Limb (tissue), 2 donors: ENCODE measurements around the gene PRKD1.
"Not testable (repeated sequence)": the region's sequence is repeated elsewhere in the genome, so short reads cannot be mapped to it uniquely, and the experiment has no call there.

Source experiments
- DNase-seq, 2 donors: peaks; one replicate each; pipeline ENCODE4 v3.0.0-alpha.2; 2016; ENCODE audit errors: extremely low spot score in 2 of 2

Gene PRKD1

DNA sequence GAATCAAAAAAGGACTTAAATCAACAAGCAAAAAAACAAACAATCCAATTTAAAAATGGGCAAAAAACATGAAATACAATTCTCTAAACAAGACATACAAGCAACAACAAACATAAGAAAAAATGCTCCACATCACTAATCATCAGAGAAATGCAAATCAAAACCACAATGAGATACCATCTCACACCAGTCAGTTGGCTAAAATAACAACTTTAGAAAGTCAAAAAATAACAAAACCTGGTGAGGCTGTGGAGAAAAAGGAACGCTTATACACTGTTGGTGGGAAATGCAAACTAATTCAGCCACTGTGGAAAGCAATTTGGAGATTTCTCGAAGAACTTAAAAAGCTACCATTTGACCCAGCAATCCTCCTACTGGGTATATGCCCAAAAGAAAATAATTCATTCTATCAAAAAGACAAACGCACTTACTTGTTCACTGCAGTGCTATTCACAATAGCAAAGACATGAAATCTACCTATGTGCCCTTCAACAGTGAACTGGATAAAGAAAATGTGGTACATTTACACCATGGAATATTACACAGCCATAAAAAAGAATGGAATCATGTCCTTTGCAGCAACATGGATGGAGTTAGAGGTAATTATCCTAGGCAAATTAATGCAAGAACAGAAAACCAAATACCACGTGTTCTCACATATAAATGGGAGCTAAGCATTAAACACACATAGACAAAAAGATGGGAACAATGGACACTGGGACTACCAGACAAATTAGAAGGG lies 26.9 kb downstream of the PRKD1 start:
- no peak for DNase-seq

- no peak for DNase-seq
Measured at GRCh38 chr14:29898470-29898869, 29.2 kb downstream of the PRKD1 start.

DNA sequence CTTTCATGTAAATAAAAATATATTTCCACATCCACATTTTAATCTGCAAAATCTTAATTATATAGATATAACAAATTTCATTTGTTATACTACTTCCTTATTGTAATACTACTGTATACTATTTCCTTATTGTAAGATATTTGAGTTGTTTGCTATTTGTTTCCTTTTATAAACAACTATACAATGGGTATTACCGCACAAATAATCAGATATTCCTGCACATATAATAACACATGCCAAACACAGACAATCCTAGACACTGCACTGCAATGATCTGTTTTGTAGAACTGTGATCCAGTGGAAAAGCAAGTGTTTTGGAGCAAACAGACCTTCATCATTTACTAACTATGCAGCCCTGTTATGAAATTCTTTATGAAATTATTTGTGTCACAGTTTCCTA lies 30.5 kb downstream of the PRKD1 start:
- DNase-seq = no peak

GRCh38 chr14:29896354-29896821 lies 31.3 kb downstream of the PRKD1 start:
- no peak for DNase-seq

GRCh38 chr14:29895591-29896083 lies 32.0 kb downstream of the PRKD1 start:
- DNase-seq = no peak

- DNase-seq = no peak
Measured at GRCh38 chr14:29893989-29894388, 33.7 kb downstream of the PRKD1 start.

- no peak for DNase-seq
Measured at GRCh38 chr14:29892327-29892726, 35.3 kb downstream of the PRKD1 start.

- DNase-seq = no peak
Measured at GRCh38 chr14:29885988-29886387, 41.7 kb downstream of the PRKD1 start.

DNA sequence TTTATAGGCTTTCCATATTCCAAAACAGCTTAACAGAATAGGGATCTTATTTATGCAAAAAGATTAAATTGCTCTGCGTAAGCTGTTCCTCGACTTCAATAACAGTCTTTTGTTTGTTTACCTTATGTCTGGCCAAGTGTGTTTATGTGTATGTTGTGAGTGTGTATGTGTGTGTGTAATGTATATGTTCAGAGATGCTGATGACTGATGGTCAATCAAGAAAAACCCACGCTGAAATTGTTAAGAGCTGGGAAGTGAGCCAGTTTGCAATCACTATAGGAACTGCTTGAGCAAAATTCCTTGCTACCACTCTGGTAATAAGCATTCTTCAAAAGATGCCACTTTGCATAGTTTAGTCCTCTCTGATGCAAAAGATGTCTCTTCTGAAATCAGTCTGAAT lies 59.6 kb downstream of the PRKD1 start:
- DNase-seq = no peak

DNA sequence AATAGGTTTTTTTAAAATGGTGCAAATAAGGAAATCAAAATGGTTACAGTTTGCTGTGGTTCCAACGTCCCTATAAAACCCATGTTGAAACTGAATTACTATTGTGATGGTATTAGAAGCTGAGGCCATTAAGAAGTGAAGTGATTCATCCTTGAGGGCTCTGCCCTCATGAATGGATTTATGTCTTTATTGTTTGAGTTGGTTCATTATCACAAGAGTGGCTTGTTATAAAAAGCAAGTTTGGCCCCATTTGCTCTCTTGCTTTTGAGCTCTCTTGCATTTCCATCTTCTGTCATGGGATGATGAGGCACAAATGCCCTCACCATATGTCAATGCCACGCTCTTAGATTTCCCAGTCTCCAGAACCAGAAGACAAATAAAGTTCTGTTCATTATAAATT lies 62.3 kb downstream of the PRKD1 start:
- DNase-seq = no peak

GRCh38 chr14:29861996-29862395 lies 65.7 kb downstream of the PRKD1 start:
- DNase-seq = no peak

DNA sequence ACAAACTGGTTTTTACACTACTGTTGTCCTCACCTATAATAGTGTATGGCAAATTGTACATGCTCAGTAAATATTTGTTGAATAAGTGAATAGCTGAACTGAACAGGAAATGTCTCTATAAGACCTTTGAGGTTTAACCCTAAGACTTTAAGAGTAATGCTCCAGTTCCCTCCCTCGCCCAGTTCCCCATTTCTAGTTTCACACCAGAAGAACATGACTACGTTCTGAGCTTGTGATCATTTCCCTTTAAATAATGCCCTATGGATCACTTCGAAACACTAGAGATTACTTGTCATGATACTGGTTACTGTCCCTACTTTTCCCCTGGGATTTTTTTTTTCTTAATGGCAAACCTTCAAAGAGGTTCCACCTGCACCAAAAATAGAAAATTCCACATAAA lies 69.3 kb downstream of the PRKD1 start:
- no peak for DNase-seq

DNA sequence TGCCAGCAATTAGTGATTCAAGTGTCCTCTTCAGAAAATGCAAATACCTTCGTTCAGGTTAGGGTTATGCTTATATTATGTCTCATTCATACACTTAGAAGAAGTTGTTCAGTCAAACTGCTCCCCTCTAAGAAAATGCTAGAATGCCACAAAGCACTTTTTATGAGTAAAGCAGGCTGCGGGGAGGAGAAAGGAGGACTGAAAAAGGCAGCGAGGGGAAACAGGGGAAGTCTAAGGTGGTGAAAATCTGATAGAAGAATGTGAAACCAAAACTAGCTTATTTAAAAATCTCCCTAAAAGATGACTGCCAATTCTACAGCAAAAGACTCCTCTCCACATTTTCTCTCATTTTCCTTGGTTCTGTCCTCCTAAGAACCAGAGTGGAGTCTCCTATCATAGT lies 70.1 kb downstream of the PRKD1 start:
- DNase-seq = no peak

GRCh38 chr14:29856516-29856915 lies 71.1 kb downstream of the PRKD1 start:
- DNase-seq = no peak

- DNase-seq = not testable (repeated sequence)
Measured at GRCh38 chr14:29853691-29854090, 74.0 kb downstream of the PRKD1 start.

- DNase-seq = no peak
Measured at GRCh38 chr14:29853272-29853671, 74.4 kb downstream of the PRKD1 start.

- no peak for DNase-seq
Measured at GRCh38 chr14:29851397-29851796, 76.2 kb downstream of the PRKD1 start.

GRCh38 chr14:29847056-29847380 lies 80.6 kb downstream of the PRKD1 start:
- DNase-seq = no peak

DNA sequence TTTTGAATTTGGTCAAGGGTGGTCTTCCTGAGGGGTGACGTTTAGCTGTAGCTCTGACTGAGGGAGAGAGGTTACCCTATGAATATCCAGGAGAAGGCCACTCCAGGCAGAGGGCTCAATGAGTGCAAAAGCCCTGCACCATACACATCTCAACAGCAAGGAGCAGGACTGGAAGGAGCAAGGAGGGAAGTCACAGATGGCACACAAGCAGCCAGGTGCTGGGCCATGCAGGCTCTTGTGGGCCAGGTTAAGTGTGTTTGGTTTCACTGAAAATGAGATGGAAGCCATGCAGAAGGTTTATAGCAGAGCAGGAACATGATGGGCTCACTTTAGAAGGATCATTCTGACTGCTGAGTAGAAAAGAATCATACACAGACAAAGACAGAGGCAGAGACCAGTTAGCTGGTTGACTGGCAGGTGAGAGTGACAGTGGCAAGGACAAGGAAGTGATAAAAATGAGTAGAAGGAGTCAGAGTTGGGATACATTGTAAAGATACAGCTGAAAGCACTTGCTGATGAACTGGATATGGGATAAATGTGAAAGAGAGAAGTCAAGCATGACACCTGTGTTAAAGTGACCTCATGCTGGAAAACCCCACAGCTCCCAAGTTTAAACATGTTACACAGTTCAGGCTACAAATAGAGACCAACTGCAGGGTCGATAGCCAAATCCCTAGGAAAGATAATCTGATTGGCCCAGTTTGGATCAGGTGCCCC lies 81.2 kb downstream of the PRKD1 start:
- no peak for DNase-seq

DNA sequence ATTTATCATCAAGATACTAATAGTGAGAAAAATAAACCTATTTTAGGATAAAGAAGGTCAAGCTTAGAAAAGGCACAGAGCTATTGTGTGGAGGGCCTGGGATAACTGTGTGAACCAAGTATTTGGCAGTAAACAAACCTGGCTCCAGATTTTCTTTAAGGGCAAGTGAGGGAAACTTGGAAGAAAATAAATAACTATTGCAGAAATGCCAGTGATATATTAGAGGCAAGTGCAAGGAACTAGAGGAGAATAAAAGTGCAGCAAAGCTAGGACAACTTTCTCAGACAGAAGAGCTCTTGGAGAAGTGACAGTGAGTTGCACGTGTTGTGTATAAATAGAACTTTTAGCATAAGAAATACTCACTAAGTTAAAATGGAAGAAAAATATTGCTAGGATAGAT lies 83.7 kb downstream of the PRKD1 start:
- DNase-seq = no peak

- DNase-seq = no peak
Measured at GRCh38 chr14:29842228-29842627, 85.4 kb downstream of the PRKD1 start.

DNA sequence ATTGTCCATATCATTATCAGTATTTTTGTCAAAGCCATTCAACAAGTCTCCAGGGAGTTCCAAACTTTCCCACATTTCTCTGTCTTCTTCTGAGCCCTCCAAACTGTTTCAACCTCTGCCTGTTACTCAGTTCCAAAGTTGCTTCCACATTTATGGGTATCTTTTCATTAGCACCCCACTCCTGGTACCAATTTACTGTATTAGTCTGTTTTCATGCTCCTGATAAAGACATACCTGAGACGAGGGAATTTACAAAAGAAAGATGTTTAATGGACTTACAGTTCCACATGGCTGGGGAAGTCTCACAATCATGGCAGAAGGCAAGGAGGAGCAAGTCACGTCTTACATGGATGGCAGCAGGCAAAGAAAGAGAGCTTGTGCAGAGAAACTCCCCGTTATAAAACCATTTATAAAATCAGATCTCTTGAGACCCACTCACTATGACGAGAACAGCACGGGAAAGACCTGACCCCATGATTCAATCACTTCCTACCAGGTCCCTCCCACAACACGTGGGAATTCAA lies 87.2 kb downstream of the PRKD1 start:
- not testable (repeated sequence) for DNase-seq

- not testable (repeated sequence) for DNase-seq
Measured at GRCh38 chr14:29839691-29840090, 88.0 kb downstream of the PRKD1 start.
